Activated naive CD4-positive, alpha-beta T cell treated with anti-CD3 and anti-CD28 coated beads, Interleukin-2, amount 50 U/mL, for 16 hours (primary cell): ENCODE results near the gene CD209.

Experiments used
- DNase-seq: peaks from one replicate; pipeline ENCODE4 v3.0.0-alpha.2; 2020

Gene CD209

GRCh38 chr19:7704280-7705060, 42.9 kb downstream of the CD209 start:
- DNase-seq = no peak

GRCh38 chr19:7703332-7703731, 44.0 kb downstream of the CD209 start:
- DNase-seq = no peak

- DNase-seq = no peak
Measured at GRCh38 chr19:7701654-7702457, 45.5 kb downstream of the CD209 start, which contains the start of gene FCER2. TSS of gene FCER2 (minus strand) at chr19:7702131. CDS start at chr19:7699760, 2,371 bp downstream.

GRCh38 chr19:7701049-7701653, 46.2 kb downstream of the CD209 start:
- no peak for DNase-seq

GRCh38 chr19:7699417-7700401, 47.6 kb downstream of the CD209 start:
- DNase-seq = no peak

- no peak for DNase-seq
Measured at GRCh38 chr19:7699003-7699402, 48.3 kb downstream of the CD209 start.

GRCh38 chr19:7698583-7698982, 48.8 kb downstream of the CD209 start:
- DNase-seq = no peak

GRCh38 chr19:7697721-7698287, 49.5 kb downstream of the CD209 start:
- no peak for DNase-seq

- no peak for DNase-seq
Measured at GRCh38 chr19:7694499-7694898, 52.8 kb downstream of the CD209 start.

GRCh38 chr19:7692417-7693088, 54.8 kb downstream of the CD209 start:
- no peak for DNase-seq

GRCh38 chr19:7691497-7691896, 55.8 kb downstream of the CD209 start:
- DNase-seq = no peak

- DNase-seq = no peak
Measured at GRCh38 chr19:7690779-7691258, 56.5 kb downstream of the CD209 start.
